ENCODE results near the gene CEACAM16.

The CEACAM16 gene

DNA sequence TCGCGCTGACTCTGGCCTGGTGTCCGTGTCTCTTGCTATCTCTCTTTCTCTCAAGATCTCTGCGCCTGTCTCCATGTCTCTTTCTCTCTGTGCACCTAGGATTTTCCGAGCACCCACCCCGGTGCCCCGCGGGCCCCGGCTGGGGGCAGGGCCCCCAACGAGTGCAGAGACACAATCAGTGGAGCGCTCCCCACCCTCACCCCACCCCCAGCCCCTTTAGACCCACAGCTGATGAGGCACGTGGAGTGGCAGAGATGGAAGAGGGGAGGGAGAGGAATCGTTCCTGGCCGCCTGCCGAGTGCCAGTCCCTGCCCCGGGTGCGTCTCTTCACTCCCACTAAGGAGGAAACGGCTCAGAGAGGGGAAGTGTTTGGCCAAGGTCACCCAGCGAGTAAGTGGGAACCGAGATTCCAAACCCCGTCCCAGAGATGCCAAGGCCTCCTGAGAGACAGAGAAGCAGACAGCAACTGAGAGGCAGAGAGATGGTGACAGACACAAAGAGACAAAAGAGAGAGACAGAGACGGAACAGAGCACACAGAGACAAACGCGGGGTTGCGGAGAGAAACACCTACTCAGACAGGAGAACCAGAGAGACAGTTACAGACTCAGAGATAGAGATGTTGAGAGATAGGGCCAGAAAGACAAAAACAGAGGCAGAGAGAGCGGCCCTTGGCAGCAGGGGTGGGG, 48.9 kb downstream of the CEACAM16 start (continued):
- TF ChIP-seq ZNF324 (tag by site-specific recombination; IDR thresholded peaks at IDR 0.05) (peak; percentile 27; the same call in 1 of the 2 replicates), ZXDB (tag by site-specific recombination; IDR thresholded peaks at IDR 0.05) (peak; percentile 86), ZNF394 (tag by site-specific recombination; IDR thresholded peaks at IDR 0.05; ENCODE audit: borderline replicate concordance) (peak; percentile 41; the same call in 1 of the 2 replicates), GFI1B (tag by site-specific recombination; IDR thresholded peaks at IDR 0.05) (0 out of 2 replicates have a peak, but pooled peaks have one; percentile 32), MZF1 (tag by site-specific recombination; IDR thresholded peaks at IDR 0.05; ENCODE audit: borderline replicate concordance) (0 out of 2 replicates have a peak, but pooled peaks have one; percentile 18), ZIC2 (tag by site-specific recombination; IDR thresholded peaks at IDR 0.05) (0 out of 2 replicates have a peak, but pooled peaks have one; percentile 4), ZBTB48 (tag by site-specific recombination; IDR thresholded peaks at IDR 0.05) (peak; percentile 43; the same call in 1 of the 2 replicates), ZNF777 (tag by site-specific recombination; IDR thresholded peaks at IDR 0.05; ENCODE audit: borderline replicate concordance) (0 out of 2 replicates have a peak, but pooled peaks have one; percentile 18), KLF16 (tag by site-specific recombination; IDR thresholded peaks at IDR 0.05) (0 out of 2 replicates have a peak, but pooled peaks have one; percentile 14), GLIS2 (tag by site-specific recombination; IDR thresholded peaks at IDR 0.05) (peak; percentile 15), SP3 (tag by site-specific recombination; IDR thresholded peaks at IDR 0.05) (peak; percentile 36), HOXA7 (CRISPR knock-in tag; IDR thresholded peaks at IDR 0.05; ENCODE audit: borderline replicate concordance) (no peak), GLIS1 (tag by site-specific recombination; IDR thresholded peaks at IDR 0.05) (peak; percentile 3; the same call in 1 of the 2 replicates), ZNF391 (tag by site-specific recombination; IDR thresholded peaks at IDR 0.05; ENCODE audit: borderline replicate concordance, low read depth) (0 out of 2 replicates have a peak, but pooled peaks have one; percentile 66), ZNF2 (tag by site-specific recombination; IDR thresholded peaks at IDR 0.05) (0 out of 2 replicates have a peak, but pooled peaks have one; percentile 45), ZBTB17 (tag by site-specific recombination; IDR thresholded peaks at IDR 0.05) (peak; percentile 83), ZBTB26 (tag by site-specific recombination; optimal IDR thresholded peaks at IDR 0.05) (peak; percentile 27), ZEB2 (tag by site-specific recombination; IDR thresholded peaks at IDR 0.05) (0 out of 2 replicates have a peak, but pooled peaks have one; percentile 3), ZNF473 (tag by site-specific recombination; IDR thresholded peaks at IDR 0.05) (no peak), ZNF341 (tag by site-specific recombination; IDR thresholded peaks at IDR 0.05; ENCODE audit: low read depth) (peak; percentile 28; the same call in 1 of the 2 replicates), KLF17 (tag by site-specific recombination; IDR thresholded peaks at IDR 0.05) (peak; percentile 31; the same call in 1 of the 2 replicates), ZNF366 (tag by site-specific recombination; conservative IDR thresholded peaks at IDR 0.05) (peak; percentile 83), BCL6B (tag by site-specific recombination; IDR thresholded peaks at IDR 0.05) (no peak), HIC1 (tag by site-specific recombination; IDR thresholded peaks at IDR 0.05) (peak; percentile 51; the same call in 1 of the 2 replicates)
- TF ChIP-seq, protein P1, sequence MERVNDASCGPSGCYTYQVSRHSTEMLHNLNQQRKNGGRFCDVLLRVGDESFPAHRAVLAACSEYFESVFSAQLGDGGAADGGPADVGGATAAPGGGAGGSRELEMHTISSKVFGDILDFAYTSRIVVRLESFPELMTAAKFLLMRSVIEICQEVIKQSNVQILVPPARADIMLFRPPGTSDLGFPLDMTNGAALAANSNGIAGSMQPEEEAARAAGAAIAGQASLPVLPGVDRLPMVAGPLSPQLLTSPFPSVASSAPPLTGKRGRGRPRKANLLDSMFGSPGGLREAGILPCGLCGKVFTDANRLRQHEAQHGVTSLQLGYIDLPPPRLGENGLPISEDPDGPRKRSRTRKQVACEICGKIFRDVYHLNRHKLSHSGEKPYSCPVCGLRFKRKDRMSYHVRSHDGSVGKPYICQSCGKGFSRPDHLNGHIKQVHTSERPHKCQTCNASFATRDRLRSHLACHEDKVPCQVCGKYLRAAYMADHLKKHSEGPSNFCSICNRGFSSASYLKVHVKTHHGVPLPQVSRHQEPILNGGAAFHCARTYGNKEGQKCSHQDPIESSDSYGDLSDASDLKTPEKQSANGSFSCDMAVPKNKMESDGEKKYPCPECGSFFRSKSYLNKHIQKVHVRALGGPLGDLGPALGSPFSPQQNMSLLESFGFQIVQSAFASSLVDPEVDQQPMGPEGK (tag by site-specific recombination; IDR thresholded peaks at IDR 0.05), result peak; percentile 21; the same call in 1 of the 2 replicates
- TF ChIP-seq, protein P2, sequence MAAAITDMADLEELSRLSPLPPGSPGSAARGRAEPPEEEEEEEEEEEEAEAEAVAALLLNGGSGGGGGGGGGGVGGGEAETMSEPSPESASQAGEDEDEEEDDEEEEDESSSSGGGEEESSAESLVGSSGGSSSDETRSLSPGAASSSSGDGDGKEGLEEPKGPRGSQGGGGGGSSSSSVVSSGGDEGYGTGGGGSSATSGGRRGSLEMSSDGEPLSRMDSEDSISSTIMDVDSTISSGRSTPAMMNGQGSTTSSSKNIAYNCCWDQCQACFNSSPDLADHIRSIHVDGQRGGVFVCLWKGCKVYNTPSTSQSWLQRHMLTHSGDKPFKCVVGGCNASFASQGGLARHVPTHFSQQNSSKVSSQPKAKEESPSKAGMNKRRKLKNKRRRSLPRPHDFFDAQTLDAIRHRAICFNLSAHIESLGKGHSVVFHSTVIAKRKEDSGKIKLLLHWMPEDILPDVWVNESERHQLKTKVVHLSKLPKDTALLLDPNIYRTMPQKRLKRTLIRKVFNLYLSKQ (tag by site-specific recombination; IDR thresholded peaks at IDR 0.05; ENCODE audit: borderline replicate concordance), result no peak
- TF ChIP-seq, protein P3, sequence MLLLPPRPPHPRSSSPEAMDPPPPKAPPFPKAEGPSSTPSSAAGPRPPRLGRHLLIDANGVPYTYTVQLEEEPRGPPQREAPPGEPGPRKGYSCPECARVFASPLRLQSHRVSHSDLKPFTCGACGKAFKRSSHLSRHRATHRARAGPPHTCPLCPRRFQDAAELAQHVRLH (tag by site-specific recombination; IDR thresholded peaks at IDR 0.05), result peak; percentile 43; the same call in 1 of the 2 replicates
